ENCODE results near the gene TRABD.

GRCh38 chr22:50199829-50200460 is 14.2 kb downstream of the TRABD start:
- TF ChIP-seq CTCF (IDR thresholded peaks at IDR 0.05) (no peak), POLR2A (IDR thresholded peaks at IDR 0.05) (no peak)

Data from heart left ventricle (tissue), 13 donors.